CD4-positive, alpha-beta T cell treated with Interleukin-17A for 4 hours (primary cell): ENCODE measurements around the gene FAM168B.
"Not testable (repeated sequence)": the region's sequence is repeated elsewhere in the genome, so short reads cannot be mapped to it uniquely, and the experiment has no call there.

ENCODE experiments used
- DNase-seq: peaks from one replicate; pipeline ENCODE4 v3.0.0-alpha.2; 2020; ENCODE audit warnings: mixed read lengths

The FAM168B gene

GRCh38 chr2:131093006-131093695 lies at the start of gene FAM168B:
Gene FAM168B (minus strand): TSS chr2:131093460. CDS start chr2:131082646, 10,814 bp downstream.
- DNase-seq, result peak; percentile 89

- DNase-seq, result no peak
Measured at GRCh38 chr2:131142849-131143248, 49.6 kb upstream of the FAM168B start.

- DNase-seq, result no peak
Measured at GRCh38 chr2:131140581-131140980, 47.3 kb upstream of the FAM168B start.

- no peak for DNase-seq
Measured at GRCh38 chr2:131132729-131133128, 39.5 kb upstream of the FAM168B start.

- DNase-seq, result no peak
Measured at GRCh38 chr2:131130298-131130596, 37.0 kb upstream of the FAM168B start.

GRCh38 chr2:131127981-131128380 lies 34.7 kb upstream of the FAM168B start:
- DNase-seq, result no peak

GRCh38 chr2:131127076-131127475 lies 33.8 kb upstream of the FAM168B start:
- no peak for DNase-seq

- no peak for DNase-seq
Measured at GRCh38 chr2:131126436-131126835, 33.2 kb upstream of the FAM168B start.

GRCh38 chr2:131125195-131125757 lies 32.0 kb upstream of the FAM168B start:
- DNase-seq, result no peak

- DNase-seq, result no peak
Measured at GRCh38 chr2:131123192-131123591, 29.9 kb upstream of the FAM168B start.

GRCh38 chr2:131122496-131122895 lies 29.2 kb upstream of the FAM168B start:
- no peak for DNase-seq

GRCh38 chr2:131121464-131121863 lies 28.2 kb upstream of the FAM168B start:
- no peak for DNase-seq

GRCh38 chr2:131120815-131121317 lies 27.6 kb upstream of the FAM168B start:
- DNase-seq, result no peak

- DNase-seq, result no peak
Measured at GRCh38 chr2:131115752-131116151, 22.5 kb upstream of the FAM168B start.

- DNase-seq, result not testable (repeated sequence)
Measured at GRCh38 chr2:131114950-131115349, 21.7 kb upstream of the FAM168B start.

GRCh38 chr2:131113566-131114227 lies 20.4 kb upstream of the FAM168B start:
- DNase-seq, result no peak

GRCh38 chr2:131112529-131112928 lies 19.3 kb upstream of the FAM168B start:
- DNase-seq, result no peak

- DNase-seq, result no peak
Measured at GRCh38 chr2:131105950-131106801, 12.9 kb upstream of the FAM168B start.

GRCh38 chr2:131105156-131105949 lies 12.1 kb upstream of the FAM168B start, which contains the start of gene PLEKHB2:
Gene PLEKHB2 (plus strand): TSS chr2:131105336. CDS start chr2:131120942, 15,606 bp downstream.
- DNase-seq, result peak; percentile 94

GRCh38 chr2:131104487-131105155 lies 11.4 kb upstream of the FAM168B start:
- DNase-seq, result peak; percentile 52

GRCh38 chr2:131103165-131103564 lies 9.9 kb upstream of the FAM168B start:
- DNase-seq, result no peak
